ENCODE data around the gene ENG.

ENG gene

GRCh38 chr9:127817881-127818434, 36.5 kb downstream of the ENG start:
- in situ Hi-C loops (cut with MboI; ENCODE audit: low sequenced_read_pairs), result no loop called here

DNA sequence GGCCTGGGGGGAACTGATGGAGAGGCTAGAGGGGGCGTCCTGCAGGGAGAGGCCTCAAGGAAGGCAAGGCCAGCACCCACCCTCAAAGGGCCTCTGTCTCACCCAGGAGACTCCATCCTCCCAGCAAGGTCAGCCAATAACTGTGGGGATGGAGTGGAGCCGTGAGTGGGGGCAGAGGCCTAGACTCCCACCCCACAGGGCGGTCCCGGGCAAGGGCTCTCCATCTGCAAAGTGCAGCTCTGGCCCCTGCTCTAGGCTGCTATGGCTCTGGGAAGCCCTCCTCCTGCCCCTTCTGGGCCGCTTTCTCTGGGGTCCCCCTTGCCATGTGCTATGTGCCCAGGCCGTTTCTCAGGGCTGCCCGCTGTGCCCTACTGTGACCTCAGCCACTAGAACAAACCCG, 37.7 kb downstream of the ENG start:
- in situ Hi-C loops (cut with MboI; ENCODE audit: low sequenced_read_pairs), result no loop called here

GRCh38 chr9:127816362-127816725, 38.1 kb downstream of the ENG start:
- in situ Hi-C loops (cut with MboI; ENCODE audit: low sequenced_read_pairs), result no loop called here

DNA sequence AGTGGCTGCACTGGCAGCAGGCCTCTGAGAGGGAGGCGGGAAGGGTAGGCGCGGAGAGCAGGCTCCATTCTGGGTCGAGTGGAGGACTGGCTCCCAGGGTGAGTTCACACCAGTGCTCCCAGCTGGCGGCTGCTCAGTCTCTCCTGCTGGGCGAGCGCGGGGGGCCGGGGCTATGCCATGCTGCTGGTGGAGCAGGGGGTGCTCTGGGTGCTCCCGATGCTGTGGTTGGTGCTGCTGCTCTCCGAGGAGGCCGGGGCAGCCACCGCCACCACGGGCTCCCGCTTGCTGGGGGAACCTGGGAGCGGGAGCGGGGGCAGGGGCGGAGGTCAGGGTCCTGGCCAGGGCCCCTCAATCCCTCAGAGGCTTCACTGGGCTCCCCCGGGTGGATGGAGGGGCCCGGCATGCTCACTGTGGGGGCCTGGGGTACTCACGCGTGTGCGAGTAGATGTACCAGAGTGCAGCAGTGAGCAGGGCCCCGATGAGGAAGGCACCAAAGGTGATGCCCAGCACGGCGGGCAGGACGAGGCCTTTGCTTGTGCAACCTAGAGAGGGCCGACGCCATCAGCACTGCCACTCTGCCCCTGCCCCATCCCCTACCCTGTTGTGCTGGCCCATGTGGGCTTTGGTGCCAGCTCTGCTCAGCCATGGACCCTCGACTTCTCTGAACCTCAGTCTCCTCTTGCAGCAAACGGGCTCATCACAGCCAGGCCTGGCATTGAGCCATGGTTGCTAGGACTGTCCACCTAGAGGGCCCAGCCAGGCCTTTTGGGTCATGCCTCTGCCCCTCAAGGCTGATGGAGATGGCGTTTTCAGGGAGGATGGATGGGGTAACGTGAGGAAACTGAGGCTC, 38.7 kb downstream of the ENG start:
- in situ Hi-C loops (cut with MboI; ENCODE audit: low sequenced_read_pairs), result no loop called here

- in situ Hi-C loops (cut with MboI; ENCODE audit: low sequenced_read_pairs), result no loop called here
Observed at GRCh38 chr9:127814619-127815511, 39.6 kb downstream of the ENG start.

DNA sequence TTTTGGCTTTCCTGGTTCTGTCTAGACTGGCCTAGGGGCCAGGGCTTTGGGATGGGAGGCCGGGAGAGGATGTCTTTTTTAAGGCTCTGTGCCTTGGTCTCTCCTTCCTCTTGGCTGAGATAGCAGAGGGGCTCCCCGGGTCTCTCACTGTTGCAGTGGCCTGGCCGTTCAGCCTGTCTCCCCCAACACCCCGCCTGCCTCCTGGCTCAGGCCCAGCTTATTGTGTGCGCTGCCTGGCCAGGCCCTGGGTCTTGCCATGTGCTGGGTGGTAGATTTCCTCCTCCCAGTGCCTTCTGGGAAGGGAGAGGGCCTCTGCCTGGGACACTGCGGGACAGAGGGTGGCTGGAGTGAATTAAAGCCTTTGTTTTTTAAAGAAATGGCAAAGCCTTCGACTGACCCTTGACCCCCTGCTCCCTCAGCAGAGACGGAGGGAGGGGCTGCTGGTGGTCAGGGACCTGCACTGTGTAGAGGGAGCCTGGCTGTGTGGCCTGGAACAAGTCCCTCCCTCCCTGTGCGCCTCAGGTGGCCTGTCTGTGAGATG, 40.7 kb downstream of the ENG start:
- in situ Hi-C loops (cut with MboI; ENCODE audit: low sequenced_read_pairs), result no loop called here

DNA sequence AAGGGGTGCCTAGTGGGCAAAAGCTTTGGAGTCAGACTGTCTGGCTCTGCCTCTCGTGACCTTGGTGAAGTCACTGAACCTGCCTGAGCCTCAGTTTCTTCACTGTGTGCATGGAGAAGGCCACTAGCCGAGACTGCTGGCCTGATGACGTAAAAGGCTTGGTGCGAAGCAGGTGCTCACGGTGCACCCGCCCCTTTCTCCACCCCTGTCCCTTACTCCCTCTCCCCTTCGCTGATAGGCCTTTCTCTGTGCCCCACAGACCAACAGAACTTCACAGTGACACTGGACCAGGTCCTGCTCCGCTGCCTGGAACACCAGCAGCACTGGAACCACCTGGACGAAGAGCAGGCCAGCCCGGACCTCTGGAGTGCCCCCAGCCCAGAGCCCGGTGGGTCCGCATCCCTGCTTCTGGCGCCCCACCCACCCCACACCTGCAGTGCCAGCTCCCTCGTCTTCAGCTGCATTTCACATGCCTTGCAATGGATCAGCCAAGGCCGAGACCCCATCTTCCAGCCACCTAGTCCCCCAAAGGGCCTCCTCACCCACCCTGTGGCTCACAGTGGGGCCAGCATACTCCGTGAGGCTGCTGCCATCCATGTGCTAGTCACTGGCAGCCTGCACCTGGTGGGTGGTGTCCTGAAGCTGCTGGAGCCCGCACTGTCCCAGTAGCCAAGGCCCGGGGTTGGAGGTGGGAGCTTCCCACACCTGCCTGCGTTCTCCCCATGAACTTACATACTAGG, 41.4 kb downstream of the ENG start:
- in situ Hi-C loops (cut with MboI; ENCODE audit: low sequenced_read_pairs), result no loop called here

- in situ Hi-C loops (cut with MboI; ENCODE audit: low sequenced_read_pairs), result no loop called here
Observed at GRCh38 chr9:127812011-127812410, 42.4 kb downstream of the ENG start.

- in situ Hi-C loops (cut with MboI; ENCODE audit: low sequenced_read_pairs), result no loop called here
Observed at GRCh38 chr9:127810378-127811187, 43.9 kb downstream of the ENG start.

DNA sequence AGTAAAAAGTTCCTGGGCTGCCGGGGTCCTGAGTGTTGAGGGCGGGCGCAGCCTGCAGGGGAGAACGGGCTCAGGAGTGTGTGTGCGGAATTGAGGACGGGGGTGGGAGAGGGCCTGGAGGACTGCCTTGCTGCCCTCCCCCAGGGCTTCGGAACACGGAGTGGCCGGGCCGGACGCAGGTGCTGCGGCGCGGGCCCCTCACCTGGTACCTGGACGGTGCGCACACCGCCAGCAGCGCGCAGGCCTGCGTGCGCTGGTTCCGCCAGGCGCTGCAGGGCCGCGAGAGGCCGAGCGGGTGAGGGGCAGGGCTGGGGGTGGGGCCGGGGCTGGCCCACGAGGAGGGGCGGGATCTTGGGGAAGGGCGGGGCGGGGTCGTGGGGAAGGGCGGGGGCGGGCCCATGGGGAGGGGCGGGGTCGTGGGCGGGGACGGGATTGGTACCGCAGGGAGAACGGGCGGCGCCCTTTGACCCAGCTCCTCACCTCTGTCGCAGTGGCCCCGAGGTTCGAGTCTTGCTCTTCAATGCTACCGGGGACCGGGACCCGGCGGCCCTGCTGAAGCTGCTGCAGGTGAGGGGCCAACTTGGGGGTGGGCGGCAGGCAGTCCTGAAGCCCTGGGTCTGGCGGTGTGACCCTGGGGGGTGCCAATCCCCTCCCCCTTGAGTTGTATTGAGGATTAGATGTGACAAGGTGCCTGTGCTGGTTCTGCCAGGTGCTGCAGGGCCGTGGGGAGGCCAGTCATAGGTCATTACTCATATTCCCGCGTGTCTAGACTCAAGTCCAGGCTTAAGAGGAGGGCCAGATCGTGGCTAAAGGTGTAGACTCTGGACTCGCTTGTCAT, 44.7 kb downstream of the ENG start:
- in situ Hi-C loops (cut with MboI; ENCODE audit: low sequenced_read_pairs), result no loop called here

DNA sequence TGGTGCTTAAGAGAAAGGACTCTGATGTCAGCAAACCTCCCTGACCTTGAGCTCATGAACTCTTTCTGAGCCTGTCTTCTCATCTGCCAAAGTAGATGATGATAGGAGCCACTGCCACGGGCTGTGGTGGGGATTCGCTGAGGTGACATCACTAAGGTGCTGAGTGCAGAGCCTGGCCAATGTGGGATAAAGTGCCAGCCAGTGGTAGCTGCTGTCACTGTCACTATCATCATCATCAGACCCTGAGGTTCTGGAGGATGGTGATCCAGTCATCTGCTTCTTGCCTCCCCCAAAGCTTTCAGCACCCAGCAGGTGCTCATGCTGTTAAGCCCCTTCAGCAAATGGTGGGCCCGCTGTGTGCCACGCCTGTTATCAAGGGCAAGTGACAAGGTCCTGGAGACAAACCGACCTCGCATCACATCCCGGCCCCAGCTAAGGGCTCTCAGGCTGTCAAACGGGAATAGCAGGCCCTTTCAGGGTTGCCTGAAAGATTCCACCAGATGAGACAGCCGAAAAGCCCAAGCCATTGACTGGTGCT, 45.4 kb downstream of the ENG start:
- in situ Hi-C loops (cut with MboI; ENCODE audit: low sequenced_read_pairs), result no loop called here

DNA sequence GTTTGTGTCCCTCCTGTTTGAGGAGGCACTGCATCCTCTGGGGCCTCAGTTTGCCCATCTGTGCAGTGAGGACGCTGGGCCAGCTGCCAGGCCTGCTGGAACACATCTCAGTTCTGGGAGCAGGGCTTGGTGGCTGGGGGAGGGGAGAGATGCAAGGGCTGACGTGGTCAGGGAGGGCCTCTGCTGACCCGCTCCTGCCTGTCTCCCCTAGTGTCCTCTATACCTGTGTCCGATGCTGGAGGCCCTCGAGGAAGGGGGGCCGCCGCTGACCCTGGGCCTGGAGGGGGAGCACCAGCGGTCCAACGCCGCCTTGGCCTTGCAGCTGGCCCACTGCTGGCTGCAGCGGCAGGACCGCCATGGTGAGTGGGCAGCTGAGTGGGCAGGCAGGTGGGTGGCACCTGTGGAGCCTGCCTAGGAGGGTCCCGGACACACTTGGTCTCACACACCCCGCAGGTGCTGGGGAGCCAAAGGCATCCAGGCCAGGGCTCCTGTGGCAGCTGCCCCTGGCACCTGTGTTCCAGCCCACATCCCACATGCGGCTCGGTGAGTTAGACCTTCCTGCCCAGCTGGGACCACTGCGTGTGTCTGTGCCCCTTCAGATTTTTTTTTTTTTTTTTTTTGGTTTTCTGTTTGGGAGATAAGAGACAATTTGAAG, 46.0 kb downstream of the ENG start:
- in situ Hi-C loops (cut with MboI; ENCODE audit: low sequenced_read_pairs), result no loop called here

GRCh38 chr9:127806871-127807270, 47.6 kb downstream of the ENG start:
- in situ Hi-C loops (cut with MboI; ENCODE audit: low sequenced_read_pairs), result no loop called here

DNA sequence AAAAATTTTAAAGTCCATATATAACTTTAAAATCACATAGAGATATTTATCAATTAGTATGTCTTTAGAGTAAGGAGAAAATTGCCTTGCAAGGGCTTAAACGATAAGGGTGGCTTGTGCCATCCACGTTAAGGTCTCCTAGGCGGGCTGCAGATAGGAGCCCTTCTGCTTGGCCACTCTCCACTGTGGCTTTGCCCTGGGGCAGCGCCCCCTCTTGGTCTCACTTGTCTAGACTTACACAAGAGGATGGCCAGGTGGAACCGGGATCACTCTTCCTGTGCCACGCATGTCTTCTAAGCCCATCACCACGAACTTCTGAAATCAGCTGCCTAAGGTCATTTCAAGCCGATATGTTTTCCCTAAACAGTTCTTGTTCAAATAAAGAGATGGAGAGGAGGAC, 48.8 kb downstream of the ENG start:
- in situ Hi-C loops (cut with MboI; ENCODE audit: low sequenced_read_pairs), result no loop called here

GRCh38 chr9:127803507-127804352, 50.7 kb downstream of the ENG start:
- in situ Hi-C loops (cut with MboI; ENCODE audit: low sequenced_read_pairs), result no loop called here

DNA sequence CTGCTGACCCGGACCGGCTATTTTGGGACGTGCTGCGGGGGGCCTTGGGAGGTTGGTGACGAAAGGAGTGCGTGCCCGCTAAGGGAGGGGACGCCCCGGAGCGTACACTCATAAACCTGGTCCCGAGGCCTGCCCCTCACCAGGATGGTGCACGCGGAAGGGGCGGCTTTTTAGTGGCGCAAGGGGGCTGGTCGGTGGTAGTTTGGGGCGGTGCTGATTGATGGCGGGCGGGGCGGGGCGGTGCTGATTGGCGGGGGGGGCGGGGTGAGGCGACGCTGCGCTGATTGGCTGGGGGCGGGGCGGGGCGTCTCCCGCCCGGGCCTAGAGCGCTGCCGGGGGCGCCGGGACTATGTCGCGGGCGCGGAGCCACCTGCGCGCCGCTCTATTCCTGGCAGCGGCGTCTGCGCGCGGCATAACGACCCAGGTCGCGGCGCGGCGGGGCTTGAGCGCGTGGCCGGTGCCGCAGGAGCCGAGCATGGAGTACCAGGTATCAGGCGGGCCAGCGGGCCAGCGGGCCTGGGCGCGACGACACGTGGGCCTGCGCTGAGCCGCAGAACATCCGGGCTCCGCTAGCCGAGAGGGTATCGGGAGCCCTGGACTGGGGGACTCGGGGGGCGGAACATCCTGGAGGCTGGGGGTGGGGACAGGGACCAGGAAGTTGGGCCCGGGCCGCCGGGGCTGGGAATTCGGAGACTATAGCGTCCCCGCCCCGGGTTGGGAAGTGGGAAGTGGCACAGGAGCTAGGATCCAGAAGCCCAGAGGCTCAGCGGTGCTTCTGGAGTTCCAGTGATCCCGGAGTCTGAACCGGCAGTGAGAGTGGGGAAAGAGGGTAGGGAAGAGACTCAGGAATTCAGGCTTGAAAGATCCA, 51.6 kb downstream of the ENG start, which contains the start of gene FPGS:
Gene FPGS (plus strand): TSS at position 307 of the 868 bp plus-strand sequence. CDS start 43 bp downstream, at position 350.
- in situ Hi-C loops (cut with MboI; ENCODE audit: low sequenced_read_pairs), result no loop called here

Data from HL-60/S4 (cell line).